GM18502 (cell line): ENCODE results near the gene APOBR.
"Not testable (repeated sequence)": the region's sequence is repeated elsewhere in the genome, so short reads cannot be mapped to it uniquely, and the experiment has no call there.

Experiments used
- ATAC-seq: cut with Tn5 transposase; IDR thresholded peaks from one replicate; pipeline ENCODE4 v1.9.1; 2021; ENCODE audit warnings: mild to moderate bottlenecking; ENCODE audit not compliant: unreplicated experiment, poor library complexity

Gene APOBR

DNA sequence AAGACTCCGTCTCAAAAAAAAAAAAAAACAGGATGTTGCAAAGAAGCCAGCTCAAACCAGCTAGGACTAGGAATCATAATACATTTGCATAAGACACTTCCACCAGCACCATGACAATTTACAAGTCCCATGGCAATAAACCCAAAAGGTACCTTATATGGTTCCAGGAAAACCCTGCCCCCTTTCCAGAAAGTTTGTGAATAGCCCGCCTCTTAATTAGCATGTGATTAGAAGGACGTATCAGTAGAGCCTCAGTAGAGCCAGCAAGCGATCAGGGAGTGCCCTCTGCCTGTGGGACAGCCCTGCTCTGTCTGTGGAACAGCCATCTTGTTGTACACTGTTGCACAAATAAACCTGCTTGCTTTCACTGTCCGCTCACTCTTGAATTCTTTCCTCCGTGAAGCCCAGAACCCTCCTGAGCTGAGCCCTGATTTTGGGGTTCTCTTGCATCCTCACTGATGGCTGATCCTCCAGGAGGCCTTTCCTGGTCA is 30.3 kb downstream of the APOBR start:
- ATAC-seq = no peak

DNA sequence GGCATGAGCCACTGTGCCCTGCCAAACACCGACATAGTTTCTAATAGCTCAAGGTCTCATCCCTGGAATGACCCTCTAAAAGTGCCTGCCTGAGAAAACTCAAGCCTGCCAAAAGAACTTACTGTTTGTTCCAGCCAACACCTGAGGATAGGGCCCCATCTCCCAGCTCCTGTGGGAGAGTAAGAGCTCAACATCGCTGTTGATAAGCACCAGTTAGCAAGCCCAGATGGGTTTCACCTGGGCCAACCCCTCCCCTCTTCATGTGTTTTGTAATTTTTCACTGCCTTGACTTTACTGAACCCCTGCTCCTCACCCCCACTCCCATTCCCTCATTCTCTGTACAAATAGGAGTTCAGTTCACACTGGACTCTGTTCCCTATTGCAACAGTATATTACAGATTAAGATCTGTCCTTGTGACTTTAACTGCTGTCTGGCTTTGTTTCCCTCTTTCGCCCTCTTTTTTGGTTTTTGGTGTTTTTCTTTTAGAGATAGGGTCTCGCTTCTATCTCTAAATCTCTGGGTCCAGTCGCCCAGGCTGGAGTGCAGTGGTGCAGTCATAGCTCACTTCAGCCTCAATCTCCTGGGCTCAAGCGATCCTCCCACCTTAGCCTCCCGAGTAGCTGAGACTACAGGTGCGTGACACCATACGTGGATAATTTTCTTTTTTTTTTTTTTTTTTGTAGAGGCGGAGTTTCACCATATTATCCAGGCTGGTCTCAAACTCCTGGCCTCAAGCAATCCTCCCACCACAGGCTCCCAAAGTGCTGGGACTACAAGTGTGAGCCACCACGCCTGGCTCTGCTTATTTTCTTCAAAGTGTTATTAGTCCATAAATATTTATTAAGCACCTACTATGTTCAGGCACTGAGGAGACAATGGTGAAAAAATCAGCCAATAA is 32.0 kb downstream of the APOBR start:
- no peak for ATAC-seq

DNA sequence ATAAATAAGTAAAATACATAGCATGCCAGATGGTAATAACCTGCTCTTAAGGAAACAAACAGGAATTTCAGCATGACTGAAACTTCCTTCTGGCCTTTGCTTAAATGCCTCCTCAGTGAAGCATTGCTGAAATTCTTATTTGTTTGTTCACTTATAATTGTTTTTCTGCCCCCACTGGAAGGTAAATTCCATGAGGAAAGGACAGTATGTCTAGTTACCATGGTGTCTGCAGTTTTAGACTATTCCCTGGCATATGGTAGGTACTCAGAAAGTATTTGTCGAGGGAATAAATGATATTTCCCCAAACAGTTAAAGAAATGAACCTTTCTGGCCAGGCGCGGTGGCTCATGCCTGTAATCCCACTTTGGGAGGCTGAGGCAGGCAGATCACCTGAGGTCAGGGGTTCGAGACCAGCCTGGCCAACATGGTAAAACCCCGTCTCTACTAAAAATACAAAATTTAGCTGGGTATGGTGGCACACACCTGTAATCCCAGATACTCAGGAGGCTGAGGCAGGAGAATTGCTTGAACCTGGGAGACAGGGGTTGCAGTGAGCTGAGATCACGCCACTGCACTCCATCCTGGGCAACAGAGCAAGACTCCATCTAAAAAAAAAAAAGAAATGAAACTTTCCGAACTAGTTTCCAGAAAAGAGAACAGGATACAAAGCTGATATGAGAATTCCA is 32.8 kb downstream of the APOBR start:
- not testable (repeated sequence) for ATAC-seq

DNA sequence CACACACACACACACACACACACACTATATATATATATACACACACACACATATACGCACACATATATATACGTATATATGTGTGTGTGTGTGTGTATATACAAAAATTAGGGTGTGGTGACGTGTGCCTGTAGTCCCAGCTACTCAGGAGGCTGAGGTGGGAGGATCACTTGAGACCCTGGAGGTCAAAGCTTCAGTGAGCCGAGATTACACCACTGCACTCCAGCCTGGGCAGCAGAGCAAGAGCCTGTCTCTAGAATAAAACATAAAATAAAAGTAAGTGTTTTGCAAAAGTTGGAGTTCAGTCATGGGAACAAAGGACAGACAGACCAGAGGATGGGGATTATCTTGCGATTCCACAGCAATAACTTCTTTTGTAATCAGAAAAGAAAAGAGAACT is 33.5 kb downstream of the APOBR start:
- ATAC-seq = no peak

DNA sequence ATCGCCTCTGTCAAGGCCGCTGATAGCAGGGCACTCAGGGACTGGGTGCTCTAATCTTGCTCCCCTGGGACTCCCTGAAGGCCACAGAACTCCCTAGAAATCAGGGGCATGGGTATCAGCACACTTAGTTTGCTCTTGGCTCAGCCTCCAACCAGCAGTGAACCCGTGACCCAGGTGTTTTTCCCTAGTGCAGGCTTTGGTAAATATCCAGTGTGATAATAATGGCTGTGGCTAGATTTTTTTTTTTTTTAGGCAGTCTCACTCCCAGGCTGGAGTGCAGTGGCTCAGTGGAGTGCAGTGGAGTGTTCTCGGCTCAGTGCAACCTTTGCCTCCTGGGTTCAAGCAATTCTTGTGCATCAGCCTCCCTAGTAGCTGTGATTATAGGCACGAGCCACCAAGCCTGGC is 34.0 kb downstream of the APOBR start:
- no peak for ATAC-seq

DNA sequence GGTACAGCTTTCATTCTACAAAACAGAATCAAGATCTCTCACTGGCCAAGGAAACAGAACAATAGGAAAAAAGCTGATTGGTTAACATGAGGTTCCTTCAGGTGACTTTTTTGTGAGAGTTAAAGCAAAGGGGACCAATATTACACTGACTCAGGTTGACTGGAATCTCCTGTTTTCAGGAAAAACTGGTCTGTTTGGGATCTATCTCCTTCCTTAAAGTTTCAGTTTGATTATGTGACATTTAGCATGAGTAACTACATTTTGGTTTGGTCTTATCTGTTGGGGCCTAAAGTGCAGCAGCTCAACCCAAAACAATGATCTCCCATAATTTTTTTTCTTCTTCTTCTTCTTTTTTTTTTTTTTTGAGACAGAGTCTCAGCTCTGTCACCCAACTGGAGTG is 34.7 kb downstream of the APOBR start:
- no peak for ATAC-seq

DNA sequence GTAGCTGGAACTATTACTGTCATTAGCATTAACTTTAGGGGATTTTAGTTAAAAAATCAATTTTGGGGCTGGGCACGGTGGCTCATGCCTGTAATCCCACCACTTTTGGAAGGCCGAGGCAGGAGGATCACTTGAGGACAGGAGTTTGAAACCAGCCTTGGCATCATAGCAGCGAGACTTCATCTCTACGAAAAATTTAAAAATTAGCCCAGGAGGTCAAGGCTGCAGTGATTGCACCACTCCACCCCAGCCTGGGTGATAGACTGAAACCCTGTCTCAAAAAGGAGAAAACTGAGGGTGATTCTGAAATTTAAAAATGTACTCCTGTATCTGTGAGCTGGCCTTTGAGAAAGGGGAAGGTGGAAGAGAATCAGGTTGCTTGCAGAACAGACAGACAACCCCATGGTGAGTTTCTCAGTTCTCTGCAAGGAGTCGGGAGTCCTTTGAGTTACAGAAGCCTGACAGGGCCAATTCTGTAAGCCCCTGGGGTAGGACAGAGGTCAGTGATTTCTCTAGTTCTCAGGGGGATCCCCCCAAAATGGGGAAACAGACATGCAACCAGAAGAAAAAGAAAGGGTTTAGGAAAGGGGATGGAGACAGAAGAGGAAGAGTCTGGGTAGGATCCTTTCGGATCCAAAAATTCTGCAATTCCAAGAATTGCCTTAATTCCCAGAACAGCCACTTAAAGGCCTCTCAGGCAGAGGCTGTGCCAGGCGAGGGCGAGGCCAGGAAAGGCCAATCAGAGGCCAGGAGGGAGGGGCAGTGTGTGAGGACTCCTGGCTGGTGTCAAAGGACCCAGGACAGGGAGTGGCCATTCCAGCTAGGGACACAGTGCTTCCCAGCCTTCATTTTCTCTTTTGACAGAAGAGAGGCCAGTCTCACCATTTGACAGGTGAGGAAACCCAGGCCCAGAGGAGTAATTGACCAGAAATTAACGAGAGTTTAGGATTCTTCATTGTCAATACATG is 37.6 kb downstream of the APOBR start:
- ATAC-seq = no peak

DNA sequence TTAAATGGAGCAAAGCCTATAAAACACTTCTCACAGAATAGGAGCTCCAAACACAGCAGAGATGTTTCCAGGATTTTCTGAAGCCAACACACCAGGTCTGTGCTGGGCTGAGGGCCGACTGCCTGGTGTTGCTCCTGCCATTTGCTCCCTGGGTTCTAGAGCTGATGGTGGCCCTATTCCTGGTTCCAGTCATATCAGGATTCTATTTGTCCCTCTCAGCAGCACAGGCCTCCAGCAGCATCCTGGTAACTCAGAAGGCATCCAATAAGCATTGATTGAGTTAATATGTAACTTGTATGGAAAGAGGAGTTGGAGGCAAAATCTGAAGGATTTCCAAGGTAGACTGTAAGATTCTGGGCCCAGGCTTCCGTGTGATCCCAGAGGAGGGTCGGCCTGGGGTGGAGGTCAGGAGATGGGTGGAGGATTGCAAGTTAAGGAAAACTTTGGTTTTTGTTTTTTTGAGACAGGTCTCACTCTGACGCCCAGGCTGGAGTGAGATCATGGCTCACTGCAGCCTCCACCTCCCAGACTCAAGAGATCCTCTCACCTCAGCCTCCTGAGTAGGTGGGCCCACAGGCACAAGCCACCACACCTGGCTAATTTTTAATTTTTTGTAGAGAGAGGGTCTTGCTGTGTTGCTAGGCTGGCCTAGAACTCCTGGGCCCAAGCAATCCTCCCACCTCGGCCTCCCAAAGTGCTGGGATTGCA is 38.7 kb downstream of the APOBR start:
- no peak for ATAC-seq

DNA sequence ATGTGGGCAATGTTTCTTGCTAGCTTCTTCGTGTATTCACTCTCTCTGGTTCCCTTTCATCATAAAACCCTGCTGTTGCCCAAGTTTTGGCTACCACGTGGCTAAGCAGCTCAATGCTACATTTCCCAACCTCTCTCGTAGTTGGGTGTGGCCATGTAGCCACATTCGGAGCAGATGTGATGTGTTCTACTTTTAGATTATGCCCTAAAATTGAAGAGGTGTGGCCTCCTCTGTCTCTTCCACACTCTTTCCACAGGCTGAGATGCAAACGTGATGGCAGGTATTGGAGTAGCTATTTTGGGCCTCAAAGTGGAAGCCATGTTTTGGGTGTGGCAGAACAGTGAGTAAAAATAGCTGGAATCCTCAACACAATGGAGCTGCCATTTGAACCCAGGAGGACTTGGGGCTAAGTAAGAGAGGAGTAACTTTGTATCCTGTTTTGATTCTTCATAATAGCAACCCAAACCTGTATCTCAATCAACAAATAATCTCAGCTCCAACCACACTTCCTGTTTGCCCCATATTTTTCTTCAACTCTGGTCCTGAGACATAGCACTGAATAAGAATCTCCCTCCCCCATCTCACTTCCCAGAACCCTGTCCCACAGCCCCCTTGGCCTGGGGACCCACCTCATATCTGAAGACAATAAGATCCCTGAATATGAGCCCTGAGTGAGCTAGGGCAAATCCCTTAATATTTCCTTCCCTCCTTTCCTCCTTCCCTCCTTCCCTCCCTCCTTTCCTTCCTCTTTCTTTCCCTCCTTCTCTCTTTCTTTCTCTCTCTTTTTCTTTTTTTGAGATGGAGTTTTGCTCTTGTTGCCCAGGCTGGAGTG is 40.3 kb downstream of the APOBR start:
- ATAC-seq = no peak

DNA sequence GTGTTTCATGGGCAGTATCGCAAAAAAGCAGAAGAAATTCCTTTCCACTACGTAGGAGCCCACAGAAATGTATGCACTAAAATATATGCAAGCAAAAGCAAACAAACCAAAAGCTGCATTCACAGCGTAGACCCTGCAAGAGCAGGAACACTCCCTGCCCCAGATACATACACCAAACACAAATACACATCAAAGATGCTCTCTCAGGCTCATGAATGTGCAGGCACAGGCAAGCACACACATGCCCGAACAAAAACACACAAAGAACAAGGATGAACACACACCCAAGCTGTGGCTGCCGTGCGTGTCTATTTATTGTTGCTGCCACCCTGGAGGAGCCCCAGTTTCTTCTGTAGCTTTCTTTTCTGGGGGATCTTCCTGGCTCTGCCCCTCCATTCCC is 42.6 kb downstream of the APOBR start:
- no peak for ATAC-seq

DNA sequence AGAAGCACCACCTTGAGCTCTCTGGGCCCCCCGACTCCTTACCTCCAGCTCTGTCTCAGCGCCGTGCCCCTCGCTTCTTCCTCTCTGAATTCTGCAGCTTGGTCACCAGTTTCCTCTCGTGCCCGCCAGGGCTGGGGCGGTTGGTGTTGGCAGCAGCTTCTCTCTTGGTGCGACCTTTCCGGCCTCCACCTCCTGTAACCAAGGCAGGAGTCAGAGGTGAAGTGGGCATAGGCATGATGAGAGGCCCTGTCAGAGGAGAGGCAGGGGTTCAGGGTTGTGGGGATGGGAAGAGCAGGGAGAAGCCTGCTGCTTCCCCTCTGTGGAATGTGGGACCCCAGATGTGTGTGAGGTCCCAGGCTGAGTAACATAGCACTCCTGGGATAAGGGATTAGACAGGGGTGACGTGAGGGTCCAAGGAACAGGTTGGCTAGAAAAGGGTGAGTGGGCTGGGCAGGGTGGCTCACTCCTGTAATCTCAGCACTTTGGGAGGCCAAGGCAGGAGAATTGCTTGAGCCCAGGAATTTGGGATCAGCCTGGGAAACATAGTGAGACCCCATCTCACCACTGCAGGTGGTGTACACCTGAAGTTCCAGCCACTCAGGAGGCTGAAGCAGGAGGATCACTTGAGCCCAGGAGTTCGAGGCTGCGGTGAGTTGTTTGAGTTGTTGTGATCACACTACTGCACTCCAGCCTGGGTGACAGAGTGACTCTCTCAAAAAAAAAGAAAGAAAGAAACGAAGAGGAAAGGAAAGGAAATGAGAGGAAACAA is 43.7 kb downstream of the APOBR start:
- no peak for ATAC-seq

DNA sequence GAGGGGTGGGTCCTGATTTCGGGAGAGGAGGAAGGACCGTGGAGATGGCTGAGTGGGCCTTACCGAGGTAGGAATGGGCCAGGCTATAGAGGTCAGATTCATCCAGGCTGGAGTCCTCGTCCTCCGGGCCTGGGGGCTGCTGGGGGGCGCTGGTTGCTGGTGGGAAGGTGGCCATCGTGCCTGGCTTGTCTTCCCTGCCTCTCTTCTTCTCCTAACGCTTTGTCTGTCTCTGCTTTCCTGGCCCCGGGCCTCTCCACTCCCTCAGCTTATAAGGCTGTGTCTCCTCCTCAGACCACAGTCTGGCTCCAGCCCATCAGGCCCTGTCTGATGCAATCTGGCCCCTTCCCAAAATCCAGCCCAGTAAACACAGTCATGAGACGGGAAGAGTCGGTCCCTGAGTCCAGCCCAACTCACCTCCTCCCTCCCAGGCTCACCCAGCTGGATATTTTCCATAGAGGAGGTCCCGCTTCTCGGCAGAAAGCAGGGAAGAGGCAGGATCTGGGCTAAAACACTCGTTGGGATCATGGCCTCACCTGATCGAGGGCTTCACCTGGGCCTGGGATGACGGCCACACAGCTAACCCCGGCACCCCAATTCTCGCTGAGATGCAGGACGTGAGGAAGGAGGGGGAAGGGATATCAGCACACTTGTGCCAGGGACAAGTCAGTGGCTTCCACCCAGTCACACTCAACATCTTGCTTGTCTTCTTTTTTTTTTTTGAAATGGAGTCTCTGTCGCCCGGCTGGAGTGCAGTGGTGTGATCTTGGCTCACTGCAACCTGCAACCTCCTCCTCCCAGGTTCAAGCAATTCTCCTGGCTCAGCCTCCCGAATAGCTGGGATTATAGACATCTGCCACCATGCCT is 44.5 kb downstream of the APOBR start, which contains the start of gene NUPR1:
NUPR1 (minus strand) TSS at position 242 of the 864 bp plus-strand sequence; CDS start at position 175, 67 bp downstream.
- no peak for ATAC-seq

DNA sequence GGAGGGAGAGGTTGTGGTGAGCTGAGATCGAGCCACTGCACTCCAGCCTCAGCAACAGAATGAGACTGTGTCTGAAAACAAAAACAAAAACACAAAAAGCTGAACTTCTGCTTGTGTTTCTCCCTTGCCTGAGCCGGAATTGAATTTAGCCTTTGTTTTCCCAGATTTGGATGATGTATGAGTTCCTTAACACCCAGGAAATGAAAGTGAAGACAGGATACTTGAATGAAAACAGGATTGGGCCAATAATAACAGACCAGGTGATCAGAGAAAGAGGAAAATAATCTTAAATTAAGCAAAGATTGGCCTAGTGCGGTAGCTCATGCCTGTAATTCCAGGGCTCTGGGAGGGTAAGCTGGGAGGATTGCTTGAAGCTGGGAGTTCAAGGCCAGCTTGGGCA is 45.9 kb downstream of the APOBR start:
- no peak for ATAC-seq

DNA sequence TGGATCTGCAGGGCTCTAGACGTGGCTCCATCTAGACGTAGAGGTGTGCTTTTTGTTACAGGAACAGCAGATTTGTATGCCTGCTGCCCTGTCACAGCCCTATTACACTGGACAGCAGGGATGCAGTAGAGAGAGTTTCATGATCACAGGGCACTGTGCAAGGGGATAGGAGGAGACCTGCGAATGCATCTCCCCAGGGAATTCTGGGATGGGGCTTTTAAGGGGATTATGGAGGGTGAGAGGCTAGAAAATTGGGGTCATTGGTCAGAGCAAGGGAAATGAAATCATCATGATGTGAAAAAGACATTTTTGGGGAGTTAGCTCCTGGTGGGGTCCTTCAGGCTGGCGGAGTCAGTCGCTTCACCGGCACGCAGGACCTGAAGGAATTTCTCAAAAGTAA is 48.2 kb downstream of the APOBR start:
- ATAC-seq = no peak

DNA sequence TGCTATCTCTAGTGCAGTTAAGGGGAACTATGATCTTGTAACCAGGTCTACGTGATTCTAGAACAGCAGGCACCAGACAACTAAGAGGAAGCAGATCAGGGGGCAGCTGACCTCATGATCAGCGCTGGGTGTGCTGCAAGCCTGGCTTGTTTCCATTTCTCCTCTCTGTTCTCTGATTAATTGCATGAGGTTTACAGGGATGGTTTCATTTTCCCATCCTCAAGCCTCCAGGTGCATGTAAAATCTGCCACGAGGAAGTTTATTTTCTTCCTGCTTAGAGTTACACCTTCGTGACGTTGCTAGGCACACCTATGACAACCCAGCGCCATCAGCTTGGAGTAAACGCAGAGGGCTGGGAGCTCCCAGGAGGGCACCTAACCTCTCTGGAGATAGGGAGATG is 48.6 kb downstream of the APOBR start:
- ATAC-seq = no peak

DNA sequence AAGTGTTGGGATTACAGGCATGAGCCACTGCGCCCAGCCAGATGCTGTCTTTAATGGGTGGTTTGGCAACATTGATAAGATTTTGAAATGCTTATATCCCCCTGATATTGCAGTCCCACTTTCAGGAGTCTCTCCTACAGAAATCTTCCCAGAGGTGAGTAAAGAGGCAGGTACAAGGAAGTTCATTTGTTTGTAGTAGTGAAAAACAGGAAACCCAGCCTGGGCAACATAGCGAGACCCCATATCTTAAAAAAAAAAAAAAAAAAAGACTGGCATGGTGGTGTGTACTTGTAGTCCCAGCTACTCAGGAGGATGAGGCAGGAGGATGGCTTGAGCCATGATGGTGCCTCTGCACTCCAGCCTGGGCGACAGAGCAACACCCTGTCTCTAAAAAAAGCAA is 50.6 kb downstream of the APOBR start:
- ATAC-seq = no peak

DNA sequence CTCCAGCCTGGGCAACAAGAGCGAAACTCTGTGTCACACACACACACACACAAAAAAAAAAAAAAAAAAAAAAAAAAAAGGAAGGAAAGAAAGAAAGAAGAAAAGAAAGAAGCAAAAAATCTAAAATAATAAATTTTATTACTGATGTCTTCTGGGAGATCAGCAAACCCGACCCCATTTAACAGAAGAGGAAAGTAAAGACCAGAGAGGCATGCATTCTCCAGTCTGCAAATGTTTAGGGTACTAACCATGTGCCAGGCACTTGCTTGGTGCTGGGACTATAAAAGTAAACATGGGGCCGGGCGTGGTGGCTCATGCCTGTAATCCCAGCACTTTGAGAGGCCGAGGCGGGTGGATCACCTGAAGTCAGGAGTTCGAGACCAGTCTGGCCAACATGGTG is 51.5 kb downstream of the APOBR start:
- ATAC-seq = not testable (repeated sequence)
